Naive thymus-derived CD4-positive, alpha-beta T cell (primary cell): ENCODE data around the gene SMIM20. TPM values are rescaled to one million over a fixed set of nuclear protein-coding genes. Genes with fewer than 3 reads are reported as not detected.
A peak's percentile ranks its signal among the peaks of the same experiment; 100 is the strongest.

Source experiments
- ATAC-seq: fragments of 150-1000 bp; cut with Tn5 transposase; 2 replicates; pipeline ENCODE4 v1.10.0; 2021; ENCODE audit warnings: mild to moderate bottlenecking, moderate library complexity
- CTCF ChIA-PET: fragments of 350-600 bp; sonication (Branson Sonifier 250); formaldehyde crosslinking; loops from one replicate; lab custom pipeline; 2021; ENCODE audit warnings: antibody characterized with exemption; lab: Charles Lee
- POLR2A ChIA-PET: fragments of 350-600 bp; sonication (Branson Sonifier 250); formaldehyde crosslinking; loops from one replicate; lab custom pipeline; 2021; ENCODE audit warnings: antibody characterized with exemption, inconsistent platforms; lab: Charles Lee
- DNase-seq, 9 donors: peaks; one replicate each; pipeline versions ENCODE4 v3.0.0 to v3.0.0-alpha.2; 2020 to 2022; ENCODE audit warnings: mixed read lengths in 1 of 9
- H3K27ac ChIP-seq: one replicate; pipeline ENCODE4 v1.7.0; 2013; ENCODE audit warnings: mild to moderate bottlenecking, low read depth, low read length, moderate library complexity
- H3K27me3 ChIP-seq, 2 donors: one replicate each; pipeline ENCODE4 v1.7.0; 2013; ENCODE audit warnings: low read length in 2 of 2, mild to moderate bottlenecking in 2 of 2, moderate library complexity in 2 of 2; ENCODE audit not compliant: control insufficient read depth in 2 of 2, insufficient read depth in 2 of 2
- H3K36me3 ChIP-seq, 3 experiments: 1 replicate in 2 of 3; 2 replicates in 1 of 3; pipeline ENCODE4 v1.7.0; 2013; ENCODE audit warnings: low read length in 3 of 3, mild to moderate bottlenecking in 3 of 3, moderate library complexity in 1 of 3; ENCODE audit not compliant: insufficient read depth in 3 of 3, control insufficient read depth in 2 of 3
- H3K4me1 ChIP-seq, 2 donors: one replicate each; pipeline ENCODE4 v1.7.0; 2013; ENCODE audit warnings: low read length in 2 of 2, mild to moderate bottlenecking in 2 of 2, moderate library complexity in 1 of 2; ENCODE audit not compliant: control insufficient read depth in 2 of 2, insufficient read depth in 2 of 2
- H3K4me3 ChIP-seq: 2 replicates; pipeline ENCODE4 v1.7.0; 2013; ENCODE audit warnings: mild to moderate bottlenecking, low read length
- H3K9me3 ChIP-seq, 3 experiments: 1 replicate in 2 of 3; 2 replicates in 1 of 3; pipeline ENCODE4 v1.7.0; 2013; ENCODE audit warnings: low read length in 3 of 3; ENCODE audit not compliant: control insufficient read depth in 2 of 3
- H3K27ac Mint-ChIP-seq, 9 donors: one replicate each; pipeline ENCODE4 v1.8.0; 2020 to 2022; ENCODE audit warnings: mixed read lengths in 9 of 9, mild to moderate bottlenecking in 8 of 9, moderate library complexity in 5 of 9, inconsistent platforms in 2 of 9
- H3K27me3 Mint-ChIP-seq, 5 donors: one replicate each; pipeline ENCODE4 v1.8.0; 2021 to 2022; ENCODE audit warnings: mixed read lengths in 5 of 5, mild to moderate bottlenecking in 1 of 5
- H3K36me3 Mint-ChIP-seq, 5 donors: one replicate each; pipeline ENCODE4 v1.8.0; 2020 to 2022; ENCODE audit warnings: mixed read lengths in 5 of 5, mild to moderate bottlenecking in 3 of 5, inconsistent platforms in 1 of 5
- H3K4me1 Mint-ChIP-seq, 7 donors: one replicate each; pipeline ENCODE4 v1.8.0; 2020 to 2022; ENCODE audit warnings: mixed read lengths in 7 of 7, mild to moderate bottlenecking in 3 of 7, inconsistent platforms in 1 of 7
- H3K4me3 Mint-ChIP-seq, 10 donors: one replicate each; pipeline ENCODE4 v1.8.0; 2020 to 2022; ENCODE audit warnings: mild to moderate bottlenecking in 10 of 10, mixed read lengths in 10 of 10, moderate library complexity in 6 of 10, inconsistent platforms in 2 of 10
- H3K9me3 Mint-ChIP-seq, 11 donors: one replicate each; pipeline ENCODE4 v1.8.0; 2020 to 2022; ENCODE audit warnings: mixed read lengths in 11 of 11, mild to moderate bottlenecking in 4 of 11, inconsistent platforms in 1 of 11, moderate library complexity in 1 of 11
- intact Hi-C, 2 donors: fragments of 100-400 bp; cut with micrococcal nuclease; formaldehyde crosslinking; loops; one replicate each; pipeline ENCODE4 v1.15.1; 2023
- polyA plus RNA-seq, 2 donors: library from polyadenylated mRNA; unstranded; fragments of 300-500 nt; fragmentation: Illumina TruSeq; gene quantifications; one replicate each; pipeline ENCODE4 v1.2.3, GENCODE V29; 2021
- total RNA-seq, 6 experiments: library from RNA in 5 of 6; stranded (reverse) in 5 of 6; gene quantifications; 1 replicate in 5 of 6; 2 replicates in 1 of 6; pipeline ENCODE4 v1.2.3 and lab custom pipeline; 2021 to 2026

SMIM20 gene
- total and polyA plus RNA-seq, 7 experiments from 2014 or later: 11.6 to 67.5 (median 17.8) TPM

GRCh38 chr4:25928379-25929297, 14.6 kb downstream of the SMIM20 start:
- intact Hi-C loops: loop anchor here in 1 of 2 donors (5.0 kb wide), 1 partner anchor 484 kb away; no protein-coding TSS in a partner anchor
- CTCF ChIA-PET: no interaction called here
- Mint-ChIP-seq H3K4me3 (no peak overlapping the region), H3K36me3 (peaks cover 3 to 35% (median 19%) of the 10 kb centered on the region in 5 donors), H3K27ac (no peak overlapping the region), H3K27me3 (no peaks in the 10 kb centered on the region), H3K9me3 (no peaks in the 10 kb centered on the region), H3K4me1 (peaks cover 0 to 12% (median 8%) of the 10 kb centered on the region in 7 donors)
- Histone ChIP-seq H3K4me1 (peaks cover 0 to 3% of the 10 kb centered on the region in 2 donors), H3K27me3 (no peaks in the 10 kb centered on the region), H3K27ac (no peak overlapping the region), H3K9me3 (no peaks in the 10 kb centered on the region), H3K36me3 (peaks cover 0 to 5% (median 0%) of the 10 kb centered on the region in 3 experiments), H3K4me3 (no peak overlapping the region)
- POLR2A ChIA-PET: no interaction called here
- ATAC-seq: peak; percentile 73
- no peak for DNase-seq

DNA sequence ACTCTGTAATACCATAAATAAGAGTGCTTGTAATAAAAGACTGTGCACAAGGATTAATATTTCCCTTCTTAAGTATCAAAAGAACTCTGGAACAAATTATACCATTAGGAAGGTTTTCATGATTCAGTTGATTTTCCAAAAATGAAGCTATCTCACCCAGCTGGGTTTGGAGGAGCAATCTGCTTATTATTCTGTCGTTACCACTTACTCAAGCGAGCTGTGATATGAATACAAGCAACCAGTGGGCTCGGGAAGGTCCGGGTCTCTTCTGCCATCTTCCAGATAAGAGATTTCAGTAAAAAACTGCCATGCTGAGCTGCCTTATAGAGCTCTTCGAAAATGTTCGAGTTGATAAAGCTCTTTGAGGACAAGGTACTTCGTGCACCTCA, 15.3 kb downstream of the SMIM20 start:
- Histone ChIP-seq H3K27ac (no peak overlapping the region), H3K9me3 (no peaks in the 10 kb centered on the region), H3K4me1 (peaks cover 0 to 3% of the 10 kb centered on the region in 2 donors), H3K4me3 (no peak overlapping the region), H3K36me3 (peaks cover 0 to 5% (median 0%) of the 10 kb centered on the region in 3 experiments), H3K27me3 (no peaks in the 10 kb centered on the region)
- ATAC-seq: no peak
- no peaks in the 10 kb centered on the region for H3K27me3 Mint-ChIP-seq
- no peak for DNase-seq
- H3K9me3 Mint-ChIP-seq: no peaks in the 10 kb centered on the region
- no peak overlapping the region for H3K4me3 Mint-ChIP-seq
- H3K36me3 Mint-ChIP-seq: peaks cover 3 to 31% (median 19%) of the 10 kb centered on the region in 5 donors
- intact Hi-C loops: loop anchor here in 1 of 2 donors (5.0 kb wide), 1 partner anchor 483 kb away; no protein-coding TSS in a partner anchor
- no peak overlapping the region for H3K27ac Mint-ChIP-seq
- ChIA-PET CTCF (no interaction called here), POLR2A (no interaction called here)
- peaks cover 0 to 12% (median 8%) of the 10 kb centered on the region in 7 donors for H3K4me1 Mint-ChIP-seq

GRCh38 chr4:25930731-25931354, 16.8 kb downstream of the SMIM20 start:
- Histone ChIP-seq H3K27ac (no peak overlapping the region), H3K9me3 (no peaks in the 10 kb centered on the region), H3K4me1 (peaks cover 0 to 3% of the 10 kb centered on the region in 2 donors), H3K27me3 (no peaks in the 10 kb centered on the region), H3K36me3 (peaks cover 0 to 5% (median 0%) of the 10 kb centered on the region in 3 experiments), H3K4me3 (no peak overlapping the region)
- ChIA-PET POLR2A (no interaction called here), CTCF (interaction anchor here (0.7 kb wide), 1 partner anchor 66 kb away, joined by 5 read pairs; no protein-coding TSS in a partner anchor)
- Mint-ChIP-seq H3K9me3 (no peaks in the 10 kb centered on the region), H3K4me1 (peaks cover 0 to 12% (median 8%) of the 10 kb centered on the region in 7 donors), H3K4me3 (no peak overlapping the region), H3K27ac (peak overlapping the region in 2 of 9 donors; percentile 8 to 10), H3K27me3 (no peaks in the 10 kb centered on the region), H3K36me3 (peaks cover 3 to 31% (median 19%) of the 10 kb centered on the region in 5 donors)
- intact Hi-C loops: no loop called here
- DNase-seq (no peak), ATAC-seq (no peak)

- Histone ChIP-seq H3K27ac (no peak overlapping the region), H3K4me1 (peaks cover 0 to 4% of the 10 kb centered on the region in 2 donors), H3K36me3 (no peaks in the 10 kb centered on the region), H3K9me3 (no peaks in the 10 kb centered on the region), H3K4me3 (no peak overlapping the region), H3K27me3 (no peaks in the 10 kb centered on the region)
- Mint-ChIP-seq H3K36me3 (peaks cover 0 to 18% (median 11%) of the 10 kb centered on the region in 5 donors), H3K4me1 (peaks cover 0 to 23% (median 0%) of the 10 kb centered on the region in 7 donors), H3K4me3 (no peak overlapping the region), H3K27me3 (peaks cover 0 to 21% (median 8%) of the 10 kb centered on the region in 5 donors), H3K9me3 (peaks cover 0 to 8% (median 0%) of the 10 kb centered on the region in 11 donors), H3K27ac (no peak overlapping the region)
- CTCF ChIA-PET: no interaction called here
- intact Hi-C loops: no loop called here
- ATAC-seq (no peak), DNase-seq (no peak)
- POLR2A ChIA-PET: no interaction called here
Observed at GRCh38 chr4:25936696-25937095, 22.7 kb downstream of the SMIM20 start.

- H3K4me1 Mint-ChIP-seq: peaks cover 0 to 23% (median 0%) of the 10 kb centered on the region in 7 donors
- intact Hi-C loops: loop anchor here in 1 of 2 donors (2.0 kb wide), 1 partner anchor 23 kb away; the partner anchor contains the start of gene SMIM20
Observed at GRCh38 chr4:25937801-25938200, 23.8 kb downstream of the SMIM20 start.

GRCh38 chr4:25938366-25938765, 24.3 kb downstream of the SMIM20 start:
- Histone ChIP-seq H3K27ac (no peak overlapping the region), H3K4me3 (no peak overlapping the region), H3K9me3 (no peaks in the 10 kb centered on the region), H3K4me1 (peaks cover 0 to 4% of the 10 kb centered on the region in 2 donors), H3K36me3 (no peaks in the 10 kb centered on the region), H3K27me3 (no peaks in the 10 kb centered on the region)
- peaks cover 0 to 14% (median 10%) of the 10 kb centered on the region in 5 donors for H3K36me3 Mint-ChIP-seq
- ChIA-PET POLR2A (no interaction called here), CTCF (no interaction called here)
- H3K4me1 Mint-ChIP-seq: peaks cover 0 to 23% (median 0%) of the 10 kb centered on the region in 7 donors
- H3K27me3 Mint-ChIP-seq: peaks cover 2 to 25% (median 12%) of the 10 kb centered on the region in 5 donors
- H3K9me3 Mint-ChIP-seq: peaks cover 0 to 8% (median 0%) of the 10 kb centered on the region in 11 donors
- DNase-seq (no peak), ATAC-seq (no peak)
- intact Hi-C loops: loop anchor here in 1 of 2 donors (2.0 kb wide), 1 partner anchor 24 kb away; the partner anchor contains the start of gene SMIM20
- H3K27ac Mint-ChIP-seq: peak overlapping the region in 1 of 9 donors; percentile 16
- H3K4me3 Mint-ChIP-seq: no peak overlapping the region

More at GRCh38 chr4:25937801-25938200, 23.8 kb downstream of the SMIM20 start:
- H3K27me3 ChIP-seq: no peaks in the 10 kb centered on the region
- ATAC-seq (no peak), DNase-seq (no peak)
- CTCF ChIA-PET: interaction anchor here (0.6 kb wide), 1 partner anchor 24 kb away, joined by 3 read pairs; no protein-coding TSS in a partner anchor
- POLR2A ChIA-PET: no interaction called here
- H3K36me3 Mint-ChIP-seq: peaks cover 0 to 16% (median 10%) of the 10 kb centered on the region in 5 donors
- H3K27me3 Mint-ChIP-seq: peaks cover 2 to 25% (median 12%) of the 10 kb centered on the region in 5 donors
- peak overlapping the region in 1 of 9 donors; percentile 16 for H3K27ac Mint-ChIP-seq
- H3K4me1 ChIP-seq: peaks cover 0 to 4% of the 10 kb centered on the region in 2 donors
- H3K4me3 Mint-ChIP-seq: peak overlapping the region in 1 of 10 donors; percentile 37
- H3K36me3 ChIP-seq: no peaks in the 10 kb centered on the region
- H3K9me3 Mint-ChIP-seq: peaks cover 0 to 8% (median 0%) of the 10 kb centered on the region in 11 donors
- H3K27ac ChIP-seq: no peak overlapping the region
- no peaks in the 10 kb centered on the region for H3K9me3 ChIP-seq
- H3K4me3 ChIP-seq: no peak overlapping the region
